Measurements from ENCODE around the gene MAP4K3.

MAP4K3 gene

GRCh38 chr2:39210846-39211245 is 226.2 kb downstream of the MAP4K3 start:
- Histone ChIP-seq H3K27me3 (replicated peaks; ENCODE audit: control insufficient read depth, insufficient read depth, low read length) (no peaks in the 10 kb centered on the region), H3K4me3 (replicated peaks; ENCODE audit: low read depth, low read length) (no peak overlapping the region), H3K36me3 (ENCODE audit: control insufficient read depth, insufficient read depth, low read length) (no peaks in the 10 kb centered on the region)
- TF ChIP-seq CTCF (IDR thresholded peaks at IDR 0.05; ENCODE audit: insufficient read depth, low read length, poor library complexity, severe bottlenecking), result no peak
- no peak for DNase-seq (ENCODE audit: extremely low read depth, insufficient read length)

- no peak overlapping the region for H3K4me3 ChIP-seq (replicated peaks; ENCODE audit: low read depth, low read length)
- TF ChIP-seq CTCF (IDR thresholded peaks at IDR 0.05; ENCODE audit: insufficient read depth, low read length, poor library complexity, severe bottlenecking), result no peak
- no peaks in the 10 kb centered on the region for H3K36me3 ChIP-seq (ENCODE audit: control insufficient read depth, insufficient read depth, low read length)
- DNase-seq (ENCODE audit: extremely low read depth, insufficient read length), result no peak
- no peaks in the 10 kb centered on the region for H3K27me3 ChIP-seq (replicated peaks; ENCODE audit: control insufficient read depth, insufficient read depth, low read length)
These were observed 233.7 kb downstream of the MAP4K3 start for GRCh38 chr2:39203382-39203781.

GRCh38 chr2:39202639-39203369 is 234.3 kb downstream of the MAP4K3 start:
- no peak for TF ChIP-seq CTCF (IDR thresholded peaks at IDR 0.05; ENCODE audit: insufficient read depth, low read length, poor library complexity, severe bottlenecking)
- H3K27me3 ChIP-seq (replicated peaks; ENCODE audit: control insufficient read depth, insufficient read depth, low read length), result no peaks in the 10 kb centered on the region
- DNase-seq (ENCODE audit: extremely low read depth, insufficient read length), result no peak
- no peaks in the 10 kb centered on the region for H3K36me3 ChIP-seq (ENCODE audit: control insufficient read depth, insufficient read depth, low read length)
- H3K4me3 ChIP-seq (replicated peaks; ENCODE audit: low read depth, low read length), result no peak overlapping the region
